HUES64 (cell line): Measurements from ENCODE around the gene WRAP73. TPM values are rescaled to one million over a fixed set of nuclear protein-coding genes. Genes with fewer than 3 reads are reported as not detected.
A peak's percentile ranks its signal among the peaks of the same experiment; 100 is the strongest.

Source experiments
- H3K27ac ChIP-seq: 2 replicates; pipeline ENCODE4 v1.7.0; 2013; ENCODE audit warnings: low read depth, low read length, inconsistent platforms
- H3K27me3 ChIP-seq: 2 replicates; pipeline ENCODE4 v1.6.1; 2013; ENCODE audit warnings: mild to moderate bottlenecking, low read length; ENCODE audit not compliant: insufficient read depth
- H3K36me3 ChIP-seq: 2 replicates; pipeline ENCODE4 v1.6.1; 2013; ENCODE audit warnings: mild to moderate bottlenecking, low read length; ENCODE audit not compliant: insufficient read depth
- H3K4me1 ChIP-seq: 2 replicates; pipeline ENCODE4 v1.6.1; 2013; ENCODE audit warnings: mild to moderate bottlenecking, low read length, moderate library complexity; ENCODE audit not compliant: insufficient read depth
- H3K4me3 ChIP-seq: 2 replicates; pipeline ENCODE4 v1.5.1; 2013; ENCODE audit warnings: mild to moderate bottlenecking, low read length, moderate library complexity
- H3K9ac ChIP-seq: 2 replicates; pipeline ENCODE4 v1.6.1; 2013; ENCODE audit warnings: mild to moderate bottlenecking, low read depth, low read length
- H3K9me3 ChIP-seq: 2 replicates; pipeline ENCODE4 v1.6.1; 2013; ENCODE audit warnings: low read depth, low read length; ENCODE audit not compliant: insufficient read depth
- WGBS: fragments of 150-250, 120-280 bp; methylation state at CpG from one replicate; pipeline ENCODE4 v1.1.7; 2013; ENCODE audit warnings: missing lambda C conversion rate; 5-methylcytosine and 5-hydroxymethylcytosine counted together
- polyA plus RNA-seq, 2 experiments: library from polyadenylated mRNA; stranded (reverse); fragments of 50-300 nt; gene quantifications; one replicate each; pipeline ENCODE4 v1.2.3, GENCODE V29; 2013

WRAP73 gene, protein sequence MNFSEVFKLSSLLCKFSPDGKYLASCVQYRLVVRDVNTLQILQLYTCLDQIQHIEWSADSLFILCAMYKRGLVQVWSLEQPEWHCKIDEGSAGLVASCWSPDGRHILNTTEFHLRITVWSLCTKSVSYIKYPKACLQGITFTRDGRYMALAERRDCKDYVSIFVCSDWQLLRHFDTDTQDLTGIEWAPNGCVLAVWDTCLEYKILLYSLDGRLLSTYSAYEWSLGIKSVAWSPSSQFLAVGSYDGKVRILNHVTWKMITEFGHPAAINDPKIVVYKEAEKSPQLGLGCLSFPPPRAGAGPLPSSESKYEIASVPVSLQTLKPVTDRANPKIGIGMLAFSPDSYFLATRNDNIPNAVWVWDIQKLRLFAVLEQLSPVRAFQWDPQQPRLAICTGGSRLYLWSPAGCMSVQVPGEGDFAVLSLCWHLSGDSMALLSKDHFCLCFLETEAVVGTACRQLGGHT
- 18.2 TPM for polyA plus RNA-seq (2013, experiment 1 of 2)
- polyA plus RNA-seq (2013, experiment 2 of 2), result 18.1 TPM

DNA sequence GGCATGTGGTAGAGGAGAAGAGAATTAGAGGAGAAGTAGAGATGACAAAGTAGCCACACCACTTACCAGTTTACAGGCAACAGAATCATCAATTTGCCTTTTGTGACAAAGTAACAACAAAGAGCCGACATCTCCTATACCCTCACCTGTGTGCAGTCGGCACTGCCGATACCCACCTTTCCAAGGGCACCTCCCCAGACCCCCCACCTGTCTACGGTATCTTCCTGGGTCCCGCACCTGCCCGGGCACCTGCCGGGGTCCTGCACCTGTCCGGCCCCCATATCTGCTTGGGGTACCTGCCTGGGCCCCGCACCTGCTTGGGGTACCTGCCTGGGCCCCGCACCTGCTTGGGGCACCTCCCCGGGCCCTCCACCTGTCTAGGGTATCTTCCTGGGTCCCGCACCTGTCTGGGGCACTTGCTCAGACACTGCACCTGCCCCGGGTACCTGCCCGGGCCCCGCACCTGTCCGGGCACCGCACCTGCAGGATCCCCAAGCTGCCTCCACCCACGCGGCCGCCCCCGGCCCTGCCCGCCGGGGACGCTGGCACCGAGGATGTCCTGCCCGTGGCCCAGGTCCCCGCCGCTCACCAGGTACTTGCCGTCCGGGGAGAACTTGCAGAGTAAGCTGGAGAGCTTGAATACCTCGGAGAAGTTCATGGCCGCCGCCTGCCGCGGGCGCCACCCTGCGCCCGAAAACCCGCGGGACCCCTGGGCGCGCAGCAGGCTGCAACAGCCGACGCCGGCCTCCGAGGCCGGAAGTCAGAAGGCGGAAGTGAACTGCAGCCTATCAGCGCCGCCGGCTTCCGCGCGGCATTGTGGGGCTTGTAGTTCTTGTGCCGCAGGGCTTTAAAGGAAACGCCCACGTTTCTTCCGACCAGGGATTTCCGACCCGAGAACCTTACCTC, at the start of gene WRAP73:
Gene WRAP73 (minus strand): TSS at position 762 of the 906 bp plus-strand sequence. CDS start 104 bp downstream, at position 658.
- Histone ChIP-seq H3K9ac (peak within 1 kb of the TSS; percentile 58), H3K27ac (no peak within 1 kb of the TSS), H3K27me3 (peaks cover 52% of the 10 kb centered on the region), H3K9me3 (no peaks in the 10 kb centered on the region), H3K4me3 (peak within 1 kb of the TSS; percentile 94), H3K4me1 (peaks cover 5% of the 10 kb centered on the region), H3K36me3 (peaks cover 20% of the 10 kb centered on the region)
- WGBS, result 4% methylated on average over 60 of the region's 60 CpGs

DNA sequence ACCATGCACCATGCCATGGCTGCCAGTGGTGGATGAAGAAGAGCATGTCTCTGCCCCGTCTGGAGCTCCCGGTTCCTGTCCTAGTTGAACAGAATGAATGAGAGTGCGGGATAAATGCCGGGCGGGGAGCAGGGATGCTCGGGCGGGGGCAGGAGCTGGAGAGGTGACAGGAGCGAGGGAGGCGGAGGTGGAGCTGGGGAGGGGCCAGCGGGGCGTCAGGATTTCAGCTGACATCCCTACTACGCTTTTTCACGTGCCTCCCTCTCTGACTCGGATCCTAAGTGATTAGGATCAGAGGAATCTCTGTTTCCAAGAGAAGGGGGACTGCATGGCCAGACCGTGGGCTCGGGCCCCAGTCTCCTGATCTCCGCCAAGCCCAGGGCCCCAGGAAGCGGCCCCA, 49.7 kb upstream of the WRAP73 start:
- Histone ChIP-seq H3K9ac (no peak overlapping the region), H3K9me3 (no peaks in the 10 kb centered on the region), H3K36me3 (no peaks in the 10 kb centered on the region), H3K4me3 (no peak overlapping the region), H3K27ac (no peak overlapping the region), H3K27me3 (0 out of 2 replicates have a peak, but pooled peaks cover 5% of the 10 kb centered on the region), H3K4me1 (no peaks in the 10 kb centered on the region)
- 66% methylated on average over 18 of the region's 18 CpGs for WGBS

DNA sequence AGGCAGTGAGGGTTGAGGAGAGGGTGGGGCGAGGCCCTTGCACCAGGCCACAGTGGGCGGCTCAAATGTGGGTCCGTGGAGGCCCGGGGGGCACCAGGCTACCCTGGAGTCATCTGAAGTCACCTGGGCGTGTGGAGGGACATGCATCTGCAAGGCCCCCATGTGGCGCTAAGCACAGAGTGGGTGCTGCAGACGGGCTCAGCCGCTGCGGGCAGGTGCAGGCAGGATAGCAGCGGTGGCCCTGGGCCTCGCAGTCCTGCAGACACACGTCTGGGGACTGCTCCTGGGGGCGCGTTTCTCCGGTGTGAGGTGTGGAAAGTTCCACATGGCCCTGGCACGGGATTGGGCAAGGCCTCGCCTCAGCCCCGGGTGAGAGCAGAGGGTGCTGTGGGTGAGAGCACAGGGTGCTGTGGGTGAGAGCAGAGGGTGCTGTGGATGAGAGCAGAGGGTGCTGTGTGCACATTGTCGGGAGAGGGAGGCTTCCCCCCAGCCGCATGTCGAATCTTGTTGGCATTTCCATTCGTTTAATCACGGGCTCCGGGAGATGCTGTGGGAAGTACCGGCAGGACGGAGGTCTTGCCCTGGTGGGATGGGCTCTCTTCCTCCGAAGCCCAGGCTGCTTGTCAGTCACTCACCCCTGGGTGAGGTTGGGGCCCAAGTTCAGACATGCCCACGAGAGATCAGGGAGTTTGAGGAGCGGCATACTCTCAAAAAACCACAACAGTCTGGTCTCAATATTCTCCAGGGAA, 48.9 kb upstream of the WRAP73 start:
- no peak overlapping the region for H3K4me3 ChIP-seq
- H3K27me3 ChIP-seq, result 0 out of 2 replicates have a peak, but pooled peaks cover 5% of the 10 kb centered on the region
- no peaks in the 10 kb centered on the region for H3K4me1 ChIP-seq
- no peak overlapping the region for H3K9ac ChIP-seq
- 90% methylated on average over 29 of the region's 29 CpGs for WGBS
- no peaks in the 10 kb centered on the region for H3K36me3 ChIP-seq
- H3K9me3 ChIP-seq, result no peaks in the 10 kb centered on the region
- no peak overlapping the region for H3K27ac ChIP-seq

DNA sequence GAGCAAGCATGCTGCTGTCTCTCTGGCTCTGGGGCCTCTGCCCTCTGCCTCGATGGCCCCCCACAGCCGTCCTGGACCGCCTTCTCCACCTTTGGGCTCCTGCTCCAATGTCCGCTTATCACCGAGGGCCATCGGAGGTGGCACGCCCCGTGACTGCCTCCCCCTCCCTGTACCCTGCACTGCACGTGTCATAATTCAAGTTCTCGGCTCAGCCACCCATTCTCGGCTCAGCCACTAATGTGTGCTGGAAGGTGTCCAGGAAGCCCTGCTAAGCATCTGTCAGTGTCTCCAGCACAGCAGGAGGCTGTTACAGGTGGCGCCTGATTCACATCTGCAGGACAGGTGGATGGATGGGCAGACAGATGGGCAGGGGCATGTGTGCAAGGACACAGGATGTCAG, 47.9 kb upstream of the WRAP73 start:
- no peak overlapping the region for H3K9ac ChIP-seq
- 0 out of 2 replicates have a peak, but pooled peaks cover 5% of the 10 kb centered on the region for H3K27me3 ChIP-seq
- H3K27ac ChIP-seq, result no peak overlapping the region
- H3K4me3 ChIP-seq, result no peak overlapping the region
- H3K9me3 ChIP-seq, result no peaks in the 10 kb centered on the region
- no peaks in the 10 kb centered on the region for H3K36me3 ChIP-seq
- 90% methylated on average over 12 of the region's 12 CpGs for WGBS
- H3K4me1 ChIP-seq, result no peaks in the 10 kb centered on the region

DNA sequence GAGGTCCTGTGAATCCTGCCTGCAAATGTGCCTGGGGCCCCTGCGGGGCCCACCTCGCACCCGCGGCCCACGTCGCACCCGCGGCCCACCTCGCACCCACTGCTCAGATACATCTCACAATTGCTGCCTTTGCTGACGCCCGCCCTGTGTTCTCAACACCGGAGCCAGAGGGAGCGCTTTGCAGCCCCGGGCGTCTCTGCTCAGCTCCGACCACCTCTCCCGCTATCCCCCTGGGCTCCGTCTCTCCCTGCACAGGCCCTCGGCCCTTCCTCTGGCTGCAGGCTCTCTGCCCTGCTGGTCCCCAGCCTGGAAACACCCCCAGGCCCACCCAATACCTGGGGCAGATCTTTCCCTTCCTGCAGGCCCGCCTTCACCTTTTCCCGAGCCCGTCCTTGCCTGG, 47.2 kb upstream of the WRAP73 start:
- no peaks in the 10 kb centered on the region for H3K4me1 ChIP-seq
- no peak overlapping the region for H3K4me3 ChIP-seq
- H3K27ac ChIP-seq, result no peak overlapping the region
- no peak overlapping the region for H3K9ac ChIP-seq
- H3K36me3 ChIP-seq, result no peaks in the 10 kb centered on the region
- H3K27me3 ChIP-seq, result 0 out of 2 replicates have a peak, but pooled peaks cover 5% of the 10 kb centered on the region
- no peaks in the 10 kb centered on the region for H3K9me3 ChIP-seq
- WGBS, result 91% methylated on average over 22 of the region's 22 CpGs

DNA sequence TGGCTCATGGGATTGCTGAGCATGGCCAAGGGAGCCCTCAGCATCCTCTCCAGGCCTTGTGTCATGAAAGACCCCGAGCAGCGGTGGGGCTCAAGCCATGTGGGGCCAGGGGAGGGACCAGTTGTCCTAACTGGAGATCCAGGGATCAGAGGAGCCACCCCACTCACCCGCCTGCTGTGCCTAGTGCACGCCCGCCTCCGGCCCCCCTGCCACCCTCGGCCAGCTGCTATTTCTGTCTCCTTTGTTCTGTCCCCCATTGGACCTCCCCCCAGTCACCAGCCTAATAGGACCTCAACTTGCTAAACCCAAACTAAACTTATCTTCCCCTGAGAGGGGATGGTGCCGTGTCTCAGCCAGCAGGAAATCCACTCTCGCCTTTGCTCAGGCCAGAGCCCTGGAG, 46.8 kb upstream of the WRAP73 start:
- Histone ChIP-seq H3K9me3 (no peaks in the 10 kb centered on the region), H3K4me1 (no peaks in the 10 kb centered on the region), H3K4me3 (no peak overlapping the region), H3K27me3 (0 out of 2 replicates have a peak, but pooled peaks cover 5% of the 10 kb centered on the region), H3K9ac (no peak overlapping the region), H3K27ac (no peak overlapping the region), H3K36me3 (no peaks in the 10 kb centered on the region)
- 87% methylated on average over 9 of the region's 9 CpGs for WGBS

DNA sequence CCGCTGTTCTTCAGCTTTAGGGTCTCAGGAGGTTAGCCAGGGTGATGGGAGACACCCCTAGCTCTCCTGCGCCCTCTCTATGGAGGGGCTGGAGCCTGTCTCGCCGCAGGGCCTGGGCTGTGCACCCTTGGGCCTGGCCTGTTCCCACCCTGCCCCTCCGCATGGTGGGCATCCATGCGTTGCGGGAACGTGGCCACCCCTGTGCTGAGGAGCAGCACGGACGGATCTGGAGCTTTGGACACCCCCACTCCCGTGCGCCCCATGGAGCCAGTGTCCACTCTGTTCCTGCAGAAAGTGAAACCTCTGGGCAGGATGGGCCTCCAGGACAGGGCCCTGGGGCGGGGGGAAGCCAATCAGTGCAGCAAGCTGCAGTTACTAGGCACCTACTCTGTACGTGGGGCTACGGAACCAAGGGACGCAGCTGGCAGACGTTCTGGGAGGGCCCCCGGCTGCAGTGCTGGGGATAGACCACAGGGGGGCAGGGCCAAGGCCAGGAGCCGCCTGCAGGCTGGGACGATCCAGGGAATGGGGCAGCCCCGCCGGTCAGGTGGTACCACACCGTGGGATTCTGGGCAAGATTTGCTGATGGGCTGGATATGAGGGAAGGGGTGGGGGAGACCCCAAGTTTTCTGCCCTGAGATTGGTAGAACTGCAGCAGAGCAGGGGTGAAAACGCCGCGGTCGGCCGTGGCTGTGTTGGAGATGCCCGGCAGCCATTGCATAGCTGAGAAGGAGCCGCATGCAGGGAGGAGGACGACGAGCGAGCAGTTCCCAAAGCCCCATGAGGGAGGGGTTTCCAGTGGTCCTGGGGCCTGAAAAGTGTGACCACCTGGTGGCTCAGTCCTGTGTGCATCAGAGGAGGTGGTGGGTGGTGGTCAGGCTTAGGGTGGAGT, 45.7 kb upstream of the WRAP73 start:
- no peaks in the 10 kb centered on the region for H3K36me3 ChIP-seq
- H3K27me3 ChIP-seq, result 0 out of 2 replicates have a peak, but pooled peaks cover 5% of the 10 kb centered on the region
- H3K4me1 ChIP-seq, result no peaks in the 10 kb centered on the region
- WGBS, result 43% methylated on average over 33 of the region's 33 CpGs
- no peak overlapping the region for H3K27ac ChIP-seq
- H3K9me3 ChIP-seq, result no peaks in the 10 kb centered on the region
- H3K9ac ChIP-seq, result no peak overlapping the region
- no peak overlapping the region for H3K4me3 ChIP-seq

DNA sequence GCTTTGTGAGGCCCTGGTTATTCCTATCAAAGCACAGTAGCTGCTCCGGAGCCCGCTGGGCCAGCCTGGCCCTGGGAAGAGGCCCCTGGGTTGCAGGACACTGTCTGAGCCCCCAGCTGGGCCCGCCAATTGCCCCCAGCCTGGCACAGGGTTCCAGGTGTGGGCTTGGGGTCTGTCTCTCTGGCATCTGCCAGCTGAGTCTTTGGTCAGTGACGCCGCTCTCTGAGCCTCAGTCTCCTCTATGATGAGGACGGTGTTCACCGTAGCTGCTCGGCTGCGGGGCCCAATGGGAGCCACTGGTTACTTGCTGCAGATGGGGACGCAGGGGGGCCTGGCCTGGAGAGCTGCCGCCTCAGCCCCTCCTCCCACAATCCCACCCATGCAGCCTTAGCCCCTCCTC, 43.4 kb upstream of the WRAP73 start:
- H3K9me3 ChIP-seq, result no peaks in the 10 kb centered on the region
- H3K36me3 ChIP-seq, result no peaks in the 10 kb centered on the region
- 0 out of 2 replicates have a peak, but pooled peaks cover 5% of the 10 kb centered on the region for H3K27me3 ChIP-seq
- 91% methylated on average over 11 of the region's 11 CpGs for WGBS
- H3K27ac ChIP-seq, result no peak overlapping the region
- H3K9ac ChIP-seq, result no peak overlapping the region
- no peak overlapping the region for H3K4me3 ChIP-seq
- H3K4me1 ChIP-seq, result peaks cover 10% of the 10 kb centered on the region

DNA sequence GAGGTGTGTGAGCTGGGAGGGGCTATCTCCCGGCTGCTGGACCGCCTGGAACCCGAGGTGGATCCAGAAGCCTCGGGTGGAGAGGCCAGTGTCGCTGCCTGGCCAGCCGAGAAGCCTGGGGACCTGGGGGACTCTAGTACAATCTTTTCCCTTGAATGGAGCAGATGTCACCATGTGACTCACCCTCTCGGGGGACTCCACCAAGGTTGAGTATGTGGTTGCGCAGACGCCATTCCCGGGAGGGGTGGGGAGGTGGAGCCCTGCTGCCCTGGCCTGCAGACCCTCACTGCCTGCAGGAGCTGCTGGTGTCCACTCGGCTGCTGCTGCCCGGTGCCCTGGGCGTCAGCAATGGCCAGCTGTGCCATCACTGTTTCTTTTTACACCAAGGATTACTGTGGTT, 42.7 kb upstream of the WRAP73 start:
- H3K4me3 ChIP-seq, result no peak overlapping the region
- H3K9me3 ChIP-seq, result no peaks in the 10 kb centered on the region
- no peak overlapping the region for H3K27ac ChIP-seq
- H3K36me3 ChIP-seq, result no peaks in the 10 kb centered on the region
- peaks cover 17% of the 10 kb centered on the region for H3K4me1 ChIP-seq
- WGBS, result 90% methylated on average over 13 of the region's 13 CpGs
- H3K9ac ChIP-seq, result no peak overlapping the region
- H3K27me3 ChIP-seq, result 0 out of 2 replicates have a peak, but pooled peaks cover 5% of the 10 kb centered on the region
